PC-9 (cell line): Measurements from ENCODE around the gene OSGIN1. TPM values are rescaled to one million over a fixed set of nuclear protein-coding genes. Genes with fewer than 3 reads are reported as not detected.

Source experiments
- BruUV-seq: library from RNA; stranded (reverse); fragments of 400-500 nt; replicated peaks from 2 replicates; lab custom pipeline; 2021; lab: Mats Ljungman, UMichigan
- CTCF ChIA-PET: fragments of 300-600 bp; sonication (Branson Sonifier 250); formaldehyde crosslinking; loops from one replicate; lab custom pipeline; 2022; ENCODE audit warnings: antibody characterized with exemption; lab: Charles Lee
- POLR2A ChIA-PET: fragments of 300-600 bp; sonication (Branson Sonifier 250); formaldehyde crosslinking; loops from one replicate; lab custom pipeline; 2022; ENCODE audit warnings: antibody characterized with exemption; ENCODE audit not compliant: unreplicated experiment; lab: Charles Lee
- DNase-seq, 2 experiments: peaks; one replicate each; pipeline versions ENCODE4 v3.0.0 to v3.0.0-alpha.2; 2015 to 2022; ENCODE audit warnings: mixed read lengths in 1 of 2
- H2AFZ ChIP-seq: fragments of 200-600 bp; sonication (generic); 2 replicates; pipeline ENCODE4 v1.8.1; 2017; ENCODE audit warnings: antibody characterized with exemption
- H3F3A ChIP-seq: fragments of 200-600 bp; sonication (generic); 2 replicates; pipeline ENCODE4 v1.8.1; 2017; ENCODE audit warnings: antibody characterized with exemption, mild to moderate bottlenecking, low read depth; ENCODE audit not compliant: insufficient read depth
- H3K27ac ChIP-seq: fragments of 200-600 bp; sonication (generic); 2 replicates; pipeline ENCODE4 v1.6.1; 2016; ENCODE audit warnings: mixed run types
- H3K27me3 ChIP-seq: fragments of 200-600 bp; sonication (generic); 2 replicates; pipeline ENCODE4 v1.6.1; 2016; ENCODE audit warnings: low read depth, mixed run types; ENCODE audit not compliant: insufficient read depth
- H3K36me3 ChIP-seq: fragments of 200-600 bp; sonication (generic); 2 replicates; pipeline ENCODE4 v1.6.1; 2016; ENCODE audit warnings: low read depth, mixed run types
- H3K4me1 ChIP-seq: fragments of 200-600 bp; sonication (generic); replicated peaks from 2 replicates; pipeline ENCODE4 v1.6.1; 2016; ENCODE audit warnings: mixed run types; ENCODE audit not compliant: insufficient read depth
- H3K4me2 ChIP-seq: fragments of 200-600 bp; sonication (generic); 2 replicates; pipeline ENCODE4 v1.6.1; 2017; ENCODE audit warnings: mixed run types
- H3K4me3 ChIP-seq: fragments of 200-600 bp; sonication (generic); 2 replicates; pipeline ENCODE4 v1.6.1; 2016; ENCODE audit warnings: mixed run types
- H3K79me2 ChIP-seq: fragments of 200-600 bp; sonication (generic); 2 replicates; pipeline ENCODE4 v1.6.1; 2017; ENCODE audit warnings: low read depth, mixed run types
- H3K9me2 ChIP-seq: fragments of 200-600 bp; sonication (generic); 2 replicates; pipeline ENCODE4 v1.8.1; 2017; ENCODE audit warnings: mild to moderate bottlenecking; ENCODE audit not compliant: insufficient read depth
- H3K9me3 ChIP-seq: fragments of 200-600 bp; sonication (generic); 2 replicates; pipeline ENCODE4 v1.8.1; 2016; ENCODE audit warnings: low read depth; ENCODE audit not compliant: insufficient read depth
- H4K20me1 ChIP-seq: fragments of 200-600 bp; sonication (generic); 2 replicates; pipeline ENCODE4 v1.8.1; 2017; ENCODE audit not compliant: insufficient read depth
- CTCF ChIP-seq: fragments of 200-600 bp; sonication (generic); conservative IDR thresholded peaks from 2 replicates; pipeline ENCODE4 v1.6.1; 2017; ENCODE audit warnings: mixed run types, antibody characterized with exemption, mild to moderate bottlenecking, moderate library complexity
- EZH2 ChIP-seq: fragments of 200-600 bp; sonication (generic); IDR thresholded peaks from 2 replicates; pipeline ENCODE4 v1.8.0; 2017; ENCODE audit warnings: antibody characterized with exemption, low read depth
- intact Hi-C: fragments of 100-400 bp; cut with micrococcal nuclease; formaldehyde crosslinking; loops from one replicate; pipeline ENCODE4 v1.10.0; 2022; ENCODE audit not compliant: unreplicated experiment
- total RNA-seq: library from RNA; stranded (reverse); gene quantifications from 2 replicates; pipeline ENCODE4 v1.2.3, GENCODE V29; 2021

Gene OSGIN1
- total RNA-seq, 1 experiment from 2014 or later = 44.8 TPM

GRCh38 chr16:83964684-83965443, 11.8 kb downstream of the OSGIN1 start:
- no peak overlapping the region for H3K4me2 ChIP-seq
- POLR2A ChIA-PET = interaction anchor here (0.6 to 0.7 kb wide), 2 partner anchors 64 to 101 kb away, joined by 3 to 5 read pairs; no protein-coding TSS in a partner anchor
- no TSS peak for BruUV-seq

GRCh38 chr16:83965444-83966152, 12.6 kb downstream of the OSGIN1 start:
- Histone ChIP-seq H2AFZ (no peak overlapping the region), H3K9me3 (no peaks in the 10 kb centered on the region), H3K9me2 (no peaks in the 10 kb centered on the region), H3K4me2 (no peak overlapping the region), H3K27ac (no peak overlapping the region), H3K4me3 (no peak overlapping the region), H3F3A (no peaks in the 10 kb centered on the region), H3K79me2 (no peaks in the 10 kb centered on the region), H3K27me3 (no peaks in the 10 kb centered on the region), H3K36me3 (no peaks in the 10 kb centered on the region), H3K4me1 (no peaks in the 10 kb centered on the region), H4K20me1 (no peaks in the 10 kb centered on the region)
- ChIA-PET POLR2A (no interaction called here), CTCF (no interaction called here)
- DNase-seq = no peak
- intact Hi-C loops = no loop called here
- TF ChIP-seq CTCF = no peak
- no peak for TF ChIP-seq EZH2
- no TSS peak for BruUV-seq

More at GRCh38 chr16:83964684-83965443, 11.8 kb downstream of the OSGIN1 start:
- H3K4me3 ChIP-seq = no peak overlapping the region
- H3K9me3 ChIP-seq = no peaks in the 10 kb centered on the region
- no peak overlapping the region for H2AFZ ChIP-seq
- H3F3A ChIP-seq = no peaks in the 10 kb centered on the region
- no peaks in the 10 kb centered on the region for H3K79me2 ChIP-seq
- no peaks in the 10 kb centered on the region for H3K4me1 ChIP-seq
- intact Hi-C loops = no loop called here
- no peaks in the 10 kb centered on the region for H3K27me3 ChIP-seq
- 0 out of 2 replicates have a peak, but pooled peaks cover 1% of the 10 kb centered on the region for H3K36me3 ChIP-seq
- no peak for DNase-seq
- no peaks in the 10 kb centered on the region for H3K9me2 ChIP-seq
- H4K20me1 ChIP-seq = no peaks in the 10 kb centered on the region
- H3K27ac ChIP-seq = no peak overlapping the region
- no peak for TF ChIP-seq CTCF
- no peak for TF ChIP-seq EZH2
- CTCF ChIA-PET = no interaction called here

- no TSS peak for BruUV-seq
- no peak for DNase-seq
- Histone ChIP-seq H3F3A (no peaks in the 10 kb centered on the region), H3K4me1 (no peaks in the 10 kb centered on the region), H3K9me3 (no peaks in the 10 kb centered on the region), H3K9me2 (no peaks in the 10 kb centered on the region), H4K20me1 (no peaks in the 10 kb centered on the region), H3K4me3 (no peak overlapping the region), H3K4me2 (no peak overlapping the region), H2AFZ (no peak overlapping the region), H3K79me2 (no peaks in the 10 kb centered on the region), H3K27me3 (no peaks in the 10 kb centered on the region), H3K27ac (no peak overlapping the region), H3K36me3 (no peaks in the 10 kb centered on the region)
- intact Hi-C loops = no loop called here
- TF ChIP-seq CTCF = no peak
- TF ChIP-seq EZH2 = no peak
- ChIA-PET CTCF (no interaction called here), POLR2A (no interaction called here)
Measured at GRCh38 chr16:83966153-83966696, 13.2 kb downstream of the OSGIN1 start.
